IPS DF 6.9 (cell line): Measurements from ENCODE around the gene PNN.
"Not testable (repeated sequence)": the region's sequence is repeated elsewhere in the genome, so short reads cannot be mapped to it uniquely, and the experiment has no call there.

Source experiments
- DNase-seq: peaks from one replicate; pipeline ENCODE4 v3.0.0-alpha.2; 2013; ENCODE audit warnings: low read depth, low spot score
- H3K27ac ChIP-seq: one replicate; pipeline ENCODE4 v1.5.1; 2013; ENCODE audit warnings: low read length, control low read depth
- H3K27me3 ChIP-seq: 2 replicates; pipeline ENCODE4 v1.6.1; 2013; ENCODE audit warnings: mild to moderate bottlenecking, low read length; ENCODE audit not compliant: control insufficient read depth, insufficient read depth
- H3K36me3 ChIP-seq: 2 replicates; pipeline ENCODE4 v1.6.1; 2013; ENCODE audit warnings: low read length; ENCODE audit not compliant: control insufficient read depth, insufficient read depth
- H3K4me1 ChIP-seq: 2 replicates; pipeline ENCODE4 v1.6.1; 2013; ENCODE audit warnings: low read length; ENCODE audit not compliant: control insufficient read depth, insufficient read depth
- H3K4me3 ChIP-seq: 2 replicates; pipeline ENCODE4 v1.5.1; 2013; ENCODE audit warnings: mild to moderate bottlenecking, low read length
- H3K9me3 ChIP-seq: 2 replicates; pipeline ENCODE4 v1.6.1; 2013; ENCODE audit warnings: low read length, inconsistent platforms; ENCODE audit not compliant: control insufficient read depth, insufficient read depth
- WGBS: extraction: QIAGEN DNeasy Blood & Tissue Kit; methylation state at CpG from one replicate; pipeline ENCODE4 v1.1.7; 2013; ENCODE audit warnings: mixed read lengths, missing lambda C conversion rate; ENCODE audit not compliant: insufficient read length, insufficient coverage; 5-methylcytosine and 5-hydroxymethylcytosine counted together

Gene PNN

GRCh38 chr14:39211109-39211741 is 36.2 kb downstream of the PNN start:
- Histone ChIP-seq H3K4me3 (no peak overlapping the region), H3K9me3 (no peaks in the 10 kb centered on the region), H3K4me1 (no peaks in the 10 kb centered on the region), H3K27ac (no peak overlapping the region), H3K36me3 (no peaks in the 10 kb centered on the region), H3K27me3 (no peaks in the 10 kb centered on the region)
- no peak for DNase-seq
- WGBS = no CpG with 5 or more reads among the region's 15 CpGs

GRCh38 chr14:39212034-39212433 is 37.0 kb downstream of the PNN start:
- DNase-seq = no peak

GRCh38 chr14:39212693-39213092 is 37.6 kb downstream of the PNN start:
- H3K27ac ChIP-seq = no peak overlapping the region
- no peak for DNase-seq
- H3K27me3 ChIP-seq = no peaks in the 10 kb centered on the region
- no CpG with 5 or more reads among the region's 1 CpG for WGBS
- H3K36me3 ChIP-seq = no peaks in the 10 kb centered on the region
- no peak overlapping the region for H3K4me3 ChIP-seq
- H3K4me1 ChIP-seq = no peaks in the 10 kb centered on the region
- H3K9me3 ChIP-seq = no peaks in the 10 kb centered on the region

More at GRCh38 chr14:39212034-39212433, 37.0 kb downstream of the PNN start:
- Histone ChIP-seq H3K27me3 (no peaks in the 10 kb centered on the region), H3K9me3 (no peaks in the 10 kb centered on the region), H3K36me3 (no peaks in the 10 kb centered on the region), H3K27ac (no peak overlapping the region), H3K4me3 (no peak overlapping the region), H3K4me1 (no peaks in the 10 kb centered on the region)
- no CpG with 5 or more reads among the region's 3 CpGs for WGBS

- Histone ChIP-seq H3K27ac (no peak overlapping the region), H3K36me3 (no peaks in the 10 kb centered on the region), H3K4me3 (no peak overlapping the region), H3K9me3 (no peaks in the 10 kb centered on the region), H3K4me1 (no peaks in the 10 kb centered on the region), H3K27me3 (no peaks in the 10 kb centered on the region)
- DNase-seq = no peak
- WGBS = no CpG with 5 or more reads among the region's 8 CpGs
These were observed 42.3 kb downstream of the PNN start for GRCh38 chr14:39217214-39217879.

GRCh38 chr14:39218171-39218769 is 43.2 kb downstream of the PNN start:
- Histone ChIP-seq H3K4me1 (no peaks in the 10 kb centered on the region), H3K4me3 (no peak overlapping the region), H3K27ac (no peak overlapping the region), H3K36me3 (no peaks in the 10 kb centered on the region), H3K27me3 (no peaks in the 10 kb centered on the region), H3K9me3 (no peaks in the 10 kb centered on the region)
- DNase-seq = no peak
- WGBS = no CpG with 5 or more reads among the region's 5 CpGs

- Histone ChIP-seq H3K9me3 (no peaks in the 10 kb centered on the region), H3K27me3 (no peaks in the 10 kb centered on the region), H3K4me1 (no peaks in the 10 kb centered on the region), H3K27ac (no peak overlapping the region), H3K36me3 (no peaks in the 10 kb centered on the region), H3K4me3 (no peak overlapping the region)
- no peak for DNase-seq
- WGBS = no CpG with 5 or more reads among the region's 3 CpGs
These were observed 44.0 kb downstream of the PNN start for GRCh38 chr14:39219075-39219499.

- not testable (repeated sequence) for H3K27me3 ChIP-seq, DNase-seq, H3K27ac ChIP-seq, H3K4me1 ChIP-seq, H3K9me3 ChIP-seq, H3K36me3 ChIP-seq, H3K4me3 ChIP-seq
- no CpG with 5 or more reads among the region's 1 CpG for WGBS
These were observed 45.4 kb downstream of the PNN start for GRCh38 chr14:39220473-39220872.

- H3K36me3 ChIP-seq = no peaks in the 10 kb centered on the region
- H3K27me3 ChIP-seq = no peaks in the 10 kb centered on the region
- no peaks in the 10 kb centered on the region for H3K9me3 ChIP-seq
- no peak for DNase-seq
- WGBS = no CpG with 5 or more reads among the region's 3 CpGs
- no peak overlapping the region for H3K4me3 ChIP-seq
- H3K27ac ChIP-seq = no peak overlapping the region
- no peaks in the 10 kb centered on the region for H3K4me1 ChIP-seq
These were observed 53.0 kb downstream of the PNN start for GRCh38 chr14:39228044-39228443.

- H3K27ac ChIP-seq = no peak overlapping the region
- no peak overlapping the region for H3K4me3 ChIP-seq
- H3K36me3 ChIP-seq = no peaks in the 10 kb centered on the region
- H3K9me3 ChIP-seq = no peaks in the 10 kb centered on the region
- no CpG with 5 or more reads among the region's 11 CpGs for WGBS
- no peak for DNase-seq
- no peaks in the 10 kb centered on the region for H3K27me3 ChIP-seq
- no peaks in the 10 kb centered on the region for H3K4me1 ChIP-seq
These were observed 53.6 kb downstream of the PNN start for GRCh38 chr14:39228509-39229221.

- Histone ChIP-seq H3K4me1 (no peaks in the 10 kb centered on the region), H3K27ac (no peak overlapping the region), H3K36me3 (no peaks in the 10 kb centered on the region), H3K27me3 (no peaks in the 10 kb centered on the region), H3K4me3 (no peak overlapping the region), H3K9me3 (no peaks in the 10 kb centered on the region)
- DNase-seq = no peak
- no CpG with 5 or more reads among the region's 1 CpG for WGBS
These were observed 54.1 kb downstream of the PNN start for GRCh38 chr14:39229222-39229543.
